ENCODE data around the gene LPP.

The LPP gene

DNA sequence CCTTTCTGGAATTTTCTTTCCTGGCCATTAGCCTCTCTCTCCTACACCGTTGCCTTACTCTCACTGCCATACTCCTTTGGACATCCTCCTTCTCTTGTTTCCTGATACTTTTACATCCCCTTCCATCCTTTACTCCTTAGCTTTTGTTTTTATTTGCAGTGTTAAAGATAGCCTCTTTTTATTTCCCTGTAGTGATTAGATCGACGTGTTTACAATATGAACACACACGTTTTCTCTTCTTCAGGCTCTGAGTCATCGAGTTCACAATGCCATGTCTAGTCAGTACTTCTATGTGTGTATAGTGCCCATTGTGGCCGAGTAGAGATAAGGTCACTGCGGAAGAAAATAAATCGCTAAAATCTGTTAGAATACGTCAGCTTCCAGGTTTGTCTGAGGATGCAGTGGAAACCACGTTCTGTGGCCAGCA lies 208.5 kb downstream of the LPP start:
- no peak overlapping the region for H3K9ac ChIP-seq (ENCODE audit: low read length)
- no peaks in the 10 kb centered on the region for H3F3A ChIP-seq (ENCODE audit: insufficient read depth)
- H4K20me1 ChIP-seq (ENCODE audit: low read depth, low read length), result no peaks in the 10 kb centered on the region
- no peak overlapping the region for H2AFZ ChIP-seq (ENCODE audit: low read depth, low read length, severe bottlenecking)
- H3K4me2 ChIP-seq (ENCODE audit: low read depth, low read length, poor library complexity, severe bottlenecking), result no peak overlapping the region
- H3K36me3 ChIP-seq (ENCODE audit: low read length), result no peaks in the 10 kb centered on the region
- no peaks in the 10 kb centered on the region for H3K27me3 ChIP-seq (ENCODE audit: low read length)
- no peaks in the 10 kb centered on the region for H3K9me2 ChIP-seq (replicated peaks; ENCODE audit: insufficient read depth, low read length)
- no peaks in the 10 kb centered on the region for H3K79me2 ChIP-seq (ENCODE audit: insufficient read depth, low read length)
- H3K9me3 ChIP-seq (ENCODE audit: insufficient read depth, low read length), result no peaks in the 10 kb centered on the region
- H3K27ac ChIP-seq (ENCODE audit: low read depth, low read length), result no peak overlapping the region
- TF ChIP-seq EZH2phosphoT487 (conservative IDR thresholded peaks at IDR 0.05; ENCODE audit: low read length), result no peak
- H3K4me3 ChIP-seq (ENCODE audit: insufficient read depth, low read length, poor library complexity, severe bottlenecking), result no peak overlapping the region

DNA sequence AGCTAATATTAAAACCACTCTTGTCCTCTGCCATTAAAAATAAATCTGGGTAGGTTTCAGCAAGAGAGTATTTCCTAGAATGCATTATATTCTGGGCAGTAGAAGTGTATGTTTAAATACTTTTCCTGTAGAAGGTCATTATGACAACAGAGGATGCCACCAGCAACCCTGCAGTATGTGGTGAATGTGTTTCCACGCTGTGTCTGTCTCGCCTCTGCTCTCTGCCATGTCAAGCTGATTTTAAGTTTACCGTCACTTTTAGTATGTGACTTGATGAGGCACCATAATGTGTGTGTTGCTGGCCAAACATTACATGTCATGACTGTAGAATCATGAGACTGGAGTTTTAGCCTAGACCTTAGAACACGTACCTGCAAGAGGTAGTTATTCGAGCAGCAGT lies 211.2 kb downstream of the LPP start:
- Histone ChIP-seq H3F3A (ENCODE audit: insufficient read depth) (no peaks in the 10 kb centered on the region), H3K79me2 (ENCODE audit: insufficient read depth, low read length) (no peaks in the 10 kb centered on the region), H3K9me2 (replicated peaks; ENCODE audit: insufficient read depth, low read length) (no peaks in the 10 kb centered on the region), H3K4me3 (ENCODE audit: insufficient read depth, low read length, poor library complexity, severe bottlenecking) (no peak overlapping the region), H3K27me3 (ENCODE audit: low read length) (no peaks in the 10 kb centered on the region), H3K9me3 (ENCODE audit: insufficient read depth, low read length) (no peaks in the 10 kb centered on the region), H3K4me2 (ENCODE audit: low read depth, low read length, poor library complexity, severe bottlenecking) (no peak overlapping the region), H2AFZ (ENCODE audit: low read depth, low read length, severe bottlenecking) (no peak overlapping the region), H4K20me1 (ENCODE audit: low read depth, low read length) (no peaks in the 10 kb centered on the region), H3K36me3 (ENCODE audit: low read length) (no peaks in the 10 kb centered on the region), H3K9ac (ENCODE audit: low read length) (no peak overlapping the region), H3K27ac (ENCODE audit: low read depth, low read length) (no peak overlapping the region)
- TF ChIP-seq, protein P1, sequence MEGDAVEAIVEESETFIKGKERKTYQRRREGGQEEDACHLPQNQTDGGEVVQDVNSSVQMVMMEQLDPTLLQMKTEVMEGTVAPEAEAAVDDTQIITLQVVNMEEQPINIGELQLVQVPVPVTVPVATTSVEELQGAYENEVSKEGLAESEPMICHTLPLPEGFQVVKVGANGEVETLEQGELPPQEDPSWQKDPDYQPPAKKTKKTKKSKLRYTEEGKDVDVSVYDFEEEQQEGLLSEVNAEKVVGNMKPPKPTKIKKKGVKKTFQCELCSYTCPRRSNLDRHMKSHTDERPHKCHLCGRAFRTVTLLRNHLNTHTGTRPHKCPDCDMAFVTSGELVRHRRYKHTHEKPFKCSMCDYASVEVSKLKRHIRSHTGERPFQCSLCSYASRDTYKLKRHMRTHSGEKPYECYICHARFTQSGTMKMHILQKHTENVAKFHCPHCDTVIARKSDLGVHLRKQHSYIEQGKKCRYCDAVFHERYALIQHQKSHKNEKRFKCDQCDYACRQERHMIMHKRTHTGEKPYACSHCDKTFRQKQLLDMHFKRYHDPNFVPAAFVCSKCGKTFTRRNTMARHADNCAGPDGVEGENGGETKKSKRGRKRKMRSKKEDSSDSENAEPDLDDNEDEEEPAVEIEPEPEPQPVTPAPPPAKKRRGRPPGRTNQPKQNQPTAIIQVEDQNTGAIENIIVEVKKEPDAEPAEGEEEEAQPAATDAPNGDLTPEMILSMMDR (IDR thresholded peaks at IDR 0.05; ENCODE audit: insufficient read depth, low read length, poor library complexity, severe bottlenecking), result no peak
- no peak for TF ChIP-seq EZH2phosphoT487 (conservative IDR thresholded peaks at IDR 0.05; ENCODE audit: low read length)

DNA sequence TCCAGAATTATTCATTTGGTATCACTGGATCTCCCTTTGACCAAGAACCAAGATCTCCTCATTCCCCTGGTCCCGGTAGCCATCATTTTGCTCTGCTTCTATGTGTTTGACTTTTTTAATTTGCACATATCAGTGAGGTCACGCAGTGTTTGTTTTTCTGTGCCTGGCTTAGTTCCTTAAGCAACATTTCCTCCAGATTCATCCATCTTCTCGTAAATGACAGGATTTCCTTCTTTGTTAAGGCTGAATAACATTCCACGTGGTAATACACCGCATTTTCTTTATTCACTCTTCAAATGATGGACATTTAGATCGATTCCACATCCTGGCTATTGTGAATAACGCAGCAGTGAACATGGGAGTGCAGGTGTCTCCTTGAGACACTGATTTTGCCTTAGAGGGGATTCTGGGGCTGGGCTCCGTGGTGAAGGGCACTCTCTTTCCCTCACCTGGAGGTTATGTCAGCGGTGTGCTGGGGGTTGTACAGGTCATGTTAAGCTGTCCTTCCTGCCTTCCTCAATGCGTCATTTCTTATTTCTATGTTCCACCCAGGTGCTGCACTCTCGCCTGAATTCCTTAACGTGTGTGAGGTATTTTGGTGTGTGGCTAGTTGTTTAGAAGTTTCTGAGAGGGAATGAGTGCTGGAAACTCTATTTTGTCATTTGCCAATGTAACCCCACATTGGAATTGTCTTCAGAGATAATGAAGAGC lies 212.2 kb downstream of the LPP start:
- H3K4me2 ChIP-seq (ENCODE audit: low read depth, low read length, poor library complexity, severe bottlenecking), result no peak overlapping the region

DNA sequence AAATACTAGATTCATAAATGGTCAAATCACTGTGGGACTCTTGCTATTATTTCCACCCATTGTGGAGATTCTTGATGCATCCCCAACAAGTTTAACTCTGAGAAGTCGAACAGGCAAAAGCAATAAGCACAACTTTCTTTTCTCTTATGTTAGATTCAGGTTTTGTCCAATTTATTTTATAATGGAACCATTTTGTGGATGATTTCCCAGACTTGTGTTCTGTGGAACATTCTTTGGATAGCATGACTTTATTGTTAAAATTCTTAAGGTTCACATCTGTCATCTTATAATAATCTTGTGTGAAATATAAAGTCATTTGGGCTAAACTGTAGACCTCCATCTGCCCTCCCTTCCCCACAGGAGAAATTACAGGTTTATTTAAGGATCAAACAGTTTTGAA lies 213.7 kb downstream of the LPP start:
- no peaks in the 10 kb centered on the region for H4K20me1 ChIP-seq (ENCODE audit: low read depth, low read length)

More for the DNA sequence above, 212.2 kb downstream of the LPP start:
- H3K4me3 ChIP-seq (ENCODE audit: insufficient read depth, low read length, poor library complexity, severe bottlenecking), result no peak overlapping the region
- no peaks in the 10 kb centered on the region for H3K9me3 ChIP-seq (ENCODE audit: insufficient read depth, low read length)
- no peaks in the 10 kb centered on the region for H3K36me3 ChIP-seq (ENCODE audit: low read length)
- no peak overlapping the region for H3K9ac ChIP-seq (ENCODE audit: low read length)
- no peaks in the 10 kb centered on the region for H3K79me2 ChIP-seq (ENCODE audit: insufficient read depth, low read length)
- H4K20me1 ChIP-seq (ENCODE audit: low read depth, low read length), result no peaks in the 10 kb centered on the region
- H2AFZ ChIP-seq (ENCODE audit: low read depth, low read length, severe bottlenecking), result no peak overlapping the region
- no peaks in the 10 kb centered on the region for H3K27me3 ChIP-seq (ENCODE audit: low read length)
- no peak for TF ChIP-seq EZH2phosphoT487 (conservative IDR thresholded peaks at IDR 0.05; ENCODE audit: low read length)
- TF ChIP-seq, protein P1 (IDR thresholded peaks at IDR 0.05; ENCODE audit: insufficient read depth, low read length, poor library complexity, severe bottlenecking), result no peak
- no peak overlapping the region for H3K27ac ChIP-seq (ENCODE audit: low read depth, low read length)
- no peaks in the 10 kb centered on the region for H3K9me2 ChIP-seq (replicated peaks; ENCODE audit: insufficient read depth, low read length)
- H3F3A ChIP-seq (ENCODE audit: insufficient read depth), result no peaks in the 10 kb centered on the region

More for the DNA sequence above, 213.7 kb downstream of the LPP start:
- no peaks in the 10 kb centered on the region for H3K9me3 ChIP-seq (ENCODE audit: insufficient read depth, low read length)
- H3K79me2 ChIP-seq (ENCODE audit: insufficient read depth, low read length), result no peaks in the 10 kb centered on the region
- H3K9ac ChIP-seq (ENCODE audit: low read length), result no peak overlapping the region
- H3K27ac ChIP-seq (ENCODE audit: low read depth, low read length), result no peak overlapping the region
- TF ChIP-seq EZH2phosphoT487 (conservative IDR thresholded peaks at IDR 0.05; ENCODE audit: low read length), result no peak
- TF ChIP-seq, protein P1 (IDR thresholded peaks at IDR 0.05; ENCODE audit: insufficient read depth, low read length, poor library complexity, severe bottlenecking), result no peak
- H3K36me3 ChIP-seq (ENCODE audit: low read length), result no peaks in the 10 kb centered on the region
- no peak overlapping the region for H3K4me3 ChIP-seq (ENCODE audit: insufficient read depth, low read length, poor library complexity, severe bottlenecking)
- H3K4me2 ChIP-seq (ENCODE audit: low read depth, low read length, poor library complexity, severe bottlenecking), result no peak overlapping the region
- no peaks in the 10 kb centered on the region for H3K27me3 ChIP-seq (ENCODE audit: low read length)
- H2AFZ ChIP-seq (ENCODE audit: low read depth, low read length, severe bottlenecking), result no peak overlapping the region
- H3F3A ChIP-seq (ENCODE audit: insufficient read depth), result no peaks in the 10 kb centered on the region
- H3K9me2 ChIP-seq (replicated peaks; ENCODE audit: insufficient read depth, low read length), result no peaks in the 10 kb centered on the region

All from SU-DHL-6 (cell line).